ENCODE results near the gene C14orf93. TPM values are rescaled to one million over a fixed set of nuclear protein-coding genes. Genes with fewer than 3 reads are reported as not detected.
"Not testable (repeated sequence)": the region's sequence is repeated elsewhere in the genome, so short reads cannot be mapped to it uniquely, and the experiment has no call there.

C14orf93 gene
- total RNA-seq, 4 donors from 2014 or later: 4.6 to 11.2 (median 9.9) TPM

DNA sequence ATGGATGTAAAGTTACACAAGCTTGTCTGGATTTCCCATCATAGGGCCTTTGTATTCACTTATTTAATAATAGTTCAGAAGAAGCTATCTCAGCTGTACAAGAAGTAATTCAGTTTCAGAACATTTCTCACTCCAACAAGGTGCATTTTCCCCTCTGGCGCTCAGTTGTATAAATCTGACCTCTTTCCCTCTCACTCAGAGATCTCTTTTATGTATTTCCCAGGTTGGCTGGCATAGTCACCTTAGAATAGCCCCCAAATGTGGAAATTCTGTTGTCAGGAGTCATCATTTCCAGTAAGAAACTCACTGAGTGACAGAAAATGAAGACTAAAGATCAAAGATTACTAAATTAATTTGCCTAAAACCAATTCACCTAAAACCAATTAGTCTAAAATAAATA is 38.8 kb downstream of the C14orf93 start:
- peaks cover 0 to 17% (median 8%) of the 10 kb centered on the region in 4 donors for H3K36me3 ChIP-seq
- no peak overlapping the region for H3K27ac ChIP-seq (replicated peaks in 1 of 4)
- no peak overlapping the region for H3K4me3 ChIP-seq
- DNase-seq (ENCODE audit: extremely low spot score): no peak
- H3K4me1 ChIP-seq: peaks cover 0 to 7% (median 2%) of the 10 kb centered on the region in 4 donors
- no peaks in the 10 kb centered on the region for H3K9me3 ChIP-seq
- H3K27me3 ChIP-seq: no peaks in the 10 kb centered on the region
- TF ChIP-seq POLR2A (IDR thresholded peaks at IDR 0.05; ENCODE audit: low read depth) (no peak), POLR2AphosphoS5 (IDR thresholded peaks at IDR 0.05) (no peak), EP300 (IDR thresholded peaks at IDR 0.05) (no peak)
- TF ChIP-seq, protein P1, sequence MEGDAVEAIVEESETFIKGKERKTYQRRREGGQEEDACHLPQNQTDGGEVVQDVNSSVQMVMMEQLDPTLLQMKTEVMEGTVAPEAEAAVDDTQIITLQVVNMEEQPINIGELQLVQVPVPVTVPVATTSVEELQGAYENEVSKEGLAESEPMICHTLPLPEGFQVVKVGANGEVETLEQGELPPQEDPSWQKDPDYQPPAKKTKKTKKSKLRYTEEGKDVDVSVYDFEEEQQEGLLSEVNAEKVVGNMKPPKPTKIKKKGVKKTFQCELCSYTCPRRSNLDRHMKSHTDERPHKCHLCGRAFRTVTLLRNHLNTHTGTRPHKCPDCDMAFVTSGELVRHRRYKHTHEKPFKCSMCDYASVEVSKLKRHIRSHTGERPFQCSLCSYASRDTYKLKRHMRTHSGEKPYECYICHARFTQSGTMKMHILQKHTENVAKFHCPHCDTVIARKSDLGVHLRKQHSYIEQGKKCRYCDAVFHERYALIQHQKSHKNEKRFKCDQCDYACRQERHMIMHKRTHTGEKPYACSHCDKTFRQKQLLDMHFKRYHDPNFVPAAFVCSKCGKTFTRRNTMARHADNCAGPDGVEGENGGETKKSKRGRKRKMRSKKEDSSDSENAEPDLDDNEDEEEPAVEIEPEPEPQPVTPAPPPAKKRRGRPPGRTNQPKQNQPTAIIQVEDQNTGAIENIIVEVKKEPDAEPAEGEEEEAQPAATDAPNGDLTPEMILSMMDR (IDR thresholded peaks at IDR 0.05): no peak
- 89% methylated on average over 1 of the region's 1 CpG for WGBS
- intact Hi-C loops (cut with DNase I): no loop called here

DNA sequence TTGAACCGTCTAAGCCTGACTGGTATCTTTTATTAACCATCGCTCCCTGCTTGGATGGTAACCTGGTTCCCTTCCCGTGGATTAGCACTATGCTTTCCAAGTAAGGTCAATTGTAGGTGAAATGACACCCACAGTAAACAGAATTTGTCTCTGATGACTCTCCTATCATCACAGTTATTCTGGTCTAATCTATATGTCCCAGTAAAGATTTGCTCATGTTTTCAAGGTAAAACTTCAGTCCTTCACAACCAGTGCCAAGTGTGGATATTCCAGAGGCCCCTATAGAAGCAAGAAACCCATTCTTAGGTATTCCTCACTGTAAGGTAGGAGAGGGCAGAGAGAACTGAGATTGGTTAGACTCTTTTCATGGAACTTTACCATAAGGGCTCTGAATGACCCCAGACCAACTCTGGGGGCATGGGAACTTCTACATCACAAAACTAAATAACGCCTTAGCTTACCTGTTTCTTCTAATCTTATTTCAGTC is 43.1 kb downstream of the C14orf93 start:
- Histone ChIP-seq H3K4me1 (no peaks in the 10 kb centered on the region), H3K4me3 (no peak overlapping the region), H3K27me3 (no peaks in the 10 kb centered on the region), H3K9me3 (no peaks in the 10 kb centered on the region), H3K27ac (replicated peaks in 1 of 4) (no peak overlapping the region), H3K36me3 (peaks cover 0 to 3% (median under 1%) of the 10 kb centered on the region in 4 donors)
- no peak for TF ChIP-seq POLR2AphosphoS5 (IDR thresholded peaks at IDR 0.05)
- no peak for DNase-seq (ENCODE audit: extremely low spot score)
- intact Hi-C loops (cut with DNase I): no loop called here
- WGBS: 66% methylated on average over 4 of the region's 4 CpGs

DNA sequence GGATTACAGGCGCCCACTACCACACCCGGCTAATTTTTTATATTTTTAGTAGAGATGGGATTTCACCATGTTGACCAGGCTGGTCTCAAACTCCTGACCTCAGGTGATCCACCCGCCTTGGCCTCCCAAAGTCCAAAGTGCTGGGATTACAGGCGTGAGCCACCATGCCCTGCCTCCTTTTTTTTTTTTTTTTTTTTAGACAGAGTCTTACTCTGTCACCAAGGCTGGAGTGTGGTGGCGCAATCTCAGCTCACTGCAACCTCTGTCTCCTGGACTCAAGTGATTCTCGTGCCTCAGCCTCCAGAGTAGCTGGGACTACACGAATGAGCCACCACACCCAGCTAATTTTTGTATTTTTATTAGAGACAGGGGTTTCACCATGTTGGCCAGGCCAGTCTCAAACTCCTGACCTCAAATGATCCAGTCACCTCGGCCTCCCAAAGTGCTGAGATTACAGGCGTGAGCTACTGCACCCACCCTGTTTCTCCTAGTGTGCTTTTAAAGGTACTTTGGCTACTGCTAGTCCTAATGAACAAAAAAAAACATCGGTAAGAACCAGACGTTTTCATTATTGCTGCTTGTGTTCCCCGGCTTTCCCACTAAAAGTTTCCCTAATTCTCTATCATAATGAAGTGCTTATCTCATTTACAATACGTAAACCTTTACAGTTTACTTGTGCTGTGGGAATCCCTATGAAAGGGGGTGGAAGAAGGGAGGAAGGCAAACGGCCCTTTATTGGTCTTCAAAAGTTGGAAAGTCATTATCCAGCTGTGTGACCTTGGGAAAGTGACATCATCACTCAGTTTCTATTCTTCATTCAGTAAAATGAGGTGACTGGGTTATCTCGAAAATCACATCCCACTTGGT is 43.8 kb downstream of the C14orf93 start:
- intact Hi-C loops (cut with DNase I); H3K27ac ChIP-seq (replicated peaks in 1 of 4); DNase-seq (ENCODE audit: extremely low spot score); H3K4me1 ChIP-seq; H3K36me3 ChIP-seq; H3K9me3 ChIP-seq; H3K4me3 ChIP-seq; H3K27me3 ChIP-seq: not testable (repeated sequence)
- 75% methylated on average over 15 of the region's 15 CpGs for WGBS

DNA sequence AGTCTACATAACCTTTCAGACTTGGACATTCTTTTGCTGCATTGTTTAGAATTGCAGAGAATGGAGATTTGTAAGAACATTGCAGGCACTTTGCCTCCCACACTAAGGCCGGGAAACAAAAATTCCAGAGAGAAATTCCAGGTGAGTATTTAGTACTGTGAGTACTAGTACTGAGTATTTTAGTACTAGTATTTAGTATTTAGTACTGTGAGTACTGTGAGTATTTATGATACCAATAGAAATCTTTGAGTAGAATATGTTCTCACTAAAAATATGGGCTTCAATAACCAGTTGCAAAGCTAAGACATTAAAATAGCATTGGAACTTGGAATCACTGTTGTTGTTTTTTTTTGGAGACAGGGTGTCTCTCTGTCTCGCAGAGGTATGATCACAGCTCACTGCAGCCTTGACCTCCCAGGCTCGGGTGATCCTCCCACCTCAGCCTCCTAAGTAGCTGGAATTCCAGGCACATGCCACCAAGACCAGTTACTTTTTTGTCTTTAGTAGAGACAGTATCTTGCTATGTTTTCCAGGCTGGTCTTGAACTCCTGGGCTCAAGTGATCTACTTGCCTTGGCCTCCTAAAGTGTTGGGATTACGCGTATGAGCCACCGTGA is 47.8 kb downstream of the C14orf93 start:
- WGBS: 94% methylated on average over 6 of the region's 6 CpGs
- TF ChIP-seq EP300 (IDR thresholded peaks at IDR 0.05) (no peak), POLR2A (IDR thresholded peaks at IDR 0.05; ENCODE audit: low read depth) (no peak), POLR2AphosphoS5 (IDR thresholded peaks at IDR 0.05) (no peak)
- TF ChIP-seq, protein P1 (IDR thresholded peaks at IDR 0.05): no peak
- no peak overlapping the region for H3K27ac ChIP-seq (replicated peaks in 1 of 4)
- H3K4me1 ChIP-seq: peaks cover 3 to 7% (median 4%) of the 10 kb centered on the region in 4 donors
- intact Hi-C loops (cut with DNase I): no loop called here
- no peak for DNase-seq (ENCODE audit: extremely low spot score)
- H3K36me3 ChIP-seq: no peaks in the 10 kb centered on the region
- H3K4me3 ChIP-seq: no peak overlapping the region
- no peaks in the 10 kb centered on the region for H3K9me3 ChIP-seq
- H3K27me3 ChIP-seq: no peaks in the 10 kb centered on the region

DNA sequence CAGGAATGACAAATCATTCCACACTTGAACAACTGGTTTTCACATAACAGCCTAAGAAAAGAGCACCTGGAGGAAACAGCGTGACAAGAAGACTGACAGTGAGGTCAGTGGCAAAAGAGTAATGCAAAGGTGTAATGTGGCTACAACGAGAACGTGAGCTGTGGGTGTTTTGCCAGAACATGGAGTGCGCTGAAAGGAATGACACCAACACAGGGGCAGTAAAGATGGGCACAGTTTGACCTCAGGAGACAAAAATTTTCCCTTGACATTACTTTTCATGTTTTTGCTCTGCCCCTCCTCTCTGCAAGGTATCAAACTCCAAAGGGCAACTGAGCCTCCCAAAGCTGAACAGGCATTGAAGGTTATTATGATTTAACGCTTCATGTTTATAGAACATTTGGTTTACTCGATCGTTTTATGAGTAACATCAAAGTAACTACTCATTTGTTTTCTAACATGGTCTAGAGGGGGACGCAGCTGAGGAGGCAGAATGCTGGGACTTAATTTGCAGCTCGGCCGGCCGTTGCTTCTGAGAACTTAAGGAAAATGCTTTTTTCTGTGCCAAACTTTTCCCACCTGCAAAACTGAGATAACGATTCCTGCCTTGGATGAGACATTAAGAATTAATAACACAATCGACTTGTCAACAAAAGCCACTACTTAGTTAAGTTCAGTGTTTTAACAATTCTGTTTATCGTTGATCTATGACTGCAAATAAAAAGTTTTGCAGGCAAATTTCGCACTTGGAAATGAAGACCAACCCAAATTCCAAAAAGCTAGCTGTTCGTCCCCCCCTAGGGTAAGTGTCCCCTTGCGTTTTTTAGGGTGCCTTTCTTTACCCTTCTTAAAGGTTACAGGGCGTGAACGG is 54.0 kb downstream of the C14orf93 start:
- peak overlapping the region; percentile 91 to 97 (median 94) for H3K27ac ChIP-seq (replicated peaks in 1 of 4)
- peak overlapping the region; percentile 64 to 82 (median 69) for H3K4me3 ChIP-seq
- peaks cover 0 to 27% (median 24%) of the 10 kb centered on the region in 4 donors for H3K36me3 ChIP-seq
- DNase-seq (ENCODE audit: extremely low spot score): no peak
- peaks cover 13 to 23% (median 19%) of the 10 kb centered on the region in 4 donors for H3K4me1 ChIP-seq
- no peak for TF ChIP-seq POLR2AphosphoS5 (IDR thresholded peaks at IDR 0.05)
- TF ChIP-seq EP300 (IDR thresholded peaks at IDR 0.05): no peak
- no peak for TF ChIP-seq POLR2A (IDR thresholded peaks at IDR 0.05; ENCODE audit: low read depth)
- TF ChIP-seq, protein P1 (IDR thresholded peaks at IDR 0.05): no peak
- no peaks in the 10 kb centered on the region for H3K27me3 ChIP-seq
- intact Hi-C loops (cut with DNase I): no loop called here
- no peaks in the 10 kb centered on the region for H3K9me3 ChIP-seq
- 20% methylated on average over 19 of the region's 19 CpGs for WGBS

Data from esophagus muscularis mucosa (tissue), 4 donors.